NCI-H2196 (cell line): ENCODE data around the gene FILIP1L.
A peak's percentile ranks its signal among the peaks of the same experiment; 100 is the strongest.
"Not testable (repeated sequence)": the region's sequence is repeated elsewhere in the genome, so short reads cannot be mapped to it uniquely, and the experiment has no call there.

Experiments
- DNase-seq: peaks from one replicate; lab custom pipeline; 2025; ENCODE audit not compliant: unreplicated experiment; lab: John Stamatoyannopoulos, UW

The FILIP1L gene

GRCh38 chr3:100099621-100100020, 14.7 kb downstream of the FILIP1L start:
- DNase-seq: no peak

GRCh38 chr3:100098784-100099070, 15.6 kb downstream of the FILIP1L start:
- no peak for DNase-seq

- no peak for DNase-seq
Measured at GRCh38 chr3:100097919-100098783, 16.1 kb downstream of the FILIP1L start.

DNA sequence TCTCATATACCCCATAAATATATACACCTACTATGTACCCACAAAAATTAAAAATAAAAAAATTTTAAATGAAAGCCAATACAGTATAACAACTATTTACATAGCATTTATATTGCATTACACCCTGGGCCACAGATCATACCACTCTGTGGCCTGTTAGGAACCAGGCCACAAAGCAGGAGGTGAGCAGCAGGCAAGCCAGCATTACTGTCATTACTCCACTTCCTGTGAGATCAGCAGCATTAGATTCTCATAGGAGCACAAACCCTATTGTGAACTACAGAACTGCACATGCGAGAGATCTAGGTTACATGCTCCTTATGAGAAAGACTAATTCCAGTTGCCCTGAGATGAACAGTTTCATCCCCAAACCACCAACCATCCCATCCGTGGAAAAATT, 17.4 kb downstream of the FILIP1L start:
- DNase-seq: no peak

- not testable (repeated sequence) for DNase-seq
Measured at GRCh38 chr3:100096286-100096685, 18.0 kb downstream of the FILIP1L start.

DNA sequence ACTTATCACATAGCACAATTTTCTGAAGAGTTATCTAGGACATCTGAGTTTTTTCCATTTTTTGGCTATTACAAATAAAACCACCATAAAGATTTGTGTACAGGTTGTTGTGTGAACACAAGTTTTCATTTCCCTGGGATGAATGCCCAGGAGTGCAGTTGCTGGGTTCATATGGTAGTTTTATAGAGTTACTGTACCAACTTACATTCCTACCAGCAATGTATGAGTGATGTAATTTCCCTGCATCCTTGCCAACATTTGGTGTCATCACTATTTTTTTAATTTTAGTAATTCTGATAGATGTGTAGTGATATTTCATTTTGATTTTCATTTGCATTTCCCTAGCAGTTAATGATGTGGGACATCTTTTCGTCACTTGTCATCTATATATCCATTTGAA, 20.5 kb downstream of the FILIP1L start:
- DNase-seq: no peak

GRCh38 chr3:100090669-100091005, 23.7 kb downstream of the FILIP1L start:
- no peak for DNase-seq

DNA sequence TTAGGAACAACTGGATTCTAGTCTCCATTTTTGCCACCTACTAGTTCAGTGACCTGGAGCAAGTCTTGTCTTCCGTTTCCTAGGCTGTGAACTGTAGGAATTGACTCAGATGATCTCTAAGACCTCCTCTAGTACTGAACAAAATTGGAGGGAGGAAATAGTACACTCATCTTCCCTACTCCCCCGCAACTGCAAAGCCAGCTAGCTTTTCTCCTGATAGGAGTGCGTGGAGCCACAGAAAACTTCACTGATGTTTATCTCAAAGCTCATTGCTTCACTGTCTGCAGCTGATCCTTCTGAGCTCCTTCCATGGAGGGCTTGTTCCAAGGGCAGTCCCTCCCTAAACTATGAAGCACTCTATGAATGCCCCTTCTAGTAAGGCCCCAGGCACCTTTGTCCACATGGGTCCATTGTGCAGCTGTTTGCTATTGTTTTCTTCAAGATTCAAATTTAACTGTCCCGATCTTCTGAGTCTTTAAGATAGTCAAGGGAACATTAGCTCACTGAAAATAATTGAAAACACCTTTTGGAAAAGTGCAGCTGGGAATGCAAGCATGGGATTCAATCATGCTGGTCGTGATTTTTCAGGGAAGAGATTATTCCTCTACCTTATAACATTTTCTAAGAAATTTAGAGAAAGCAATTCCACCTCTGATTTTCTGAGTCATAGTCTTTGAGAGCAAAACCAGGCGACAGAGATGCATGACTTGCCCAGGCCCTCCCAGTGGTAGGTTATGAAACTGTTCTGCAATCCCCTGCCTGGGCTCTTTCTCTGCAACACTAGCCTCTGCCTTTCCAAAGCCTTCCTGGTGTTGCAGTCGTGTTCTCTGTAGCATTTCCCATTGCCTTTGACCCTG, 24.3 kb downstream of the FILIP1L start:
- no peak for DNase-seq

DNA sequence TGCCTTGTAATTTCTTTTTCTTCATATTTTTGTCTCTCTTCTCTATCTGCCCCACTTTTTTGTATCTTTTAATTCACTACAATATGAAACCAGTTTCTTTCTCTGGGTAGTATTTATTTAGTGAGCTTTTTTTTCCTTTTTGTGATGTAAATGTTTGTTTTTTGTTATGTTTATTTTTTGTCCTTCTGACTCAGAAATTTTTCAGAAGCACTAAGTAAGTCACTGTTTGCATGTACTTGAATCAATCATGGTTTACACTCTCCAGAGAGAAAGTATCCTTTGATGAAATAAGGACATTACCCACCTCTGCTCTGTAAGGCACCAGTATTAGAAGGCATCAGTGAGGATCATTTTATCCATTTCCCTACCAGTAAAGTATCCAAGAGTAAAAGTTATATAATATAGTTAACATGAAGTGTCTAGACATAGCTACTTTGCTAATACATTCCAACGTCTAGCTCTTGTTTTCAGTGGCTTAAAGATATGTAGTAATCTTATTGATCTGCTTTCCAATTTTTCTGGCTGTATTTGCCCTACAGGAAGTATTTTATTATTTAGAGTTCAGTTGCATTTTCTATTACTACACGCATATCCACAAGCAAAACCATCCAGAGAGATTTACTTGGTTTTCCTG, 25.4 kb downstream of the FILIP1L start:
- no peak for DNase-seq

GRCh38 chr3:100087198-100087597, 27.1 kb downstream of the FILIP1L start:
- DNase-seq: peak; percentile 25

DNA sequence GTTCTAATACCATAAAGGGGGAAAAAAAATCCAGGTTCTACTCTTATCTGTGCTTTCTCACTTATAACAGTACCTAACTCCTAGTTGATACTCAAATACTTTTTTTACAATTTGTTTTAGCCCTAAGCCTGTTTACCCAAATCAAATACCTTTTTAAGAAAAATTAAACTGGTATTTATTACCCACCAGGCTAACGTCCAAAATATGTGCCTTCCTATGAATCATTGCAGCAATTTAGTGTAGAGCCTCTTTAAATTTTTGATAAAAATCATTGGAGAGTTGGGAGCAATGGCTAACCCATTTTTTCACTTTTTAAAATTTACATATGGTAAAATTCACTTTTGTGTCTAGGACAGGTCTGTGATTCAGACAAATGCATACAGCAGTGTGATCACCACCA, 27.9 kb downstream of the FILIP1L start:
- DNase-seq: no peak

DNA sequence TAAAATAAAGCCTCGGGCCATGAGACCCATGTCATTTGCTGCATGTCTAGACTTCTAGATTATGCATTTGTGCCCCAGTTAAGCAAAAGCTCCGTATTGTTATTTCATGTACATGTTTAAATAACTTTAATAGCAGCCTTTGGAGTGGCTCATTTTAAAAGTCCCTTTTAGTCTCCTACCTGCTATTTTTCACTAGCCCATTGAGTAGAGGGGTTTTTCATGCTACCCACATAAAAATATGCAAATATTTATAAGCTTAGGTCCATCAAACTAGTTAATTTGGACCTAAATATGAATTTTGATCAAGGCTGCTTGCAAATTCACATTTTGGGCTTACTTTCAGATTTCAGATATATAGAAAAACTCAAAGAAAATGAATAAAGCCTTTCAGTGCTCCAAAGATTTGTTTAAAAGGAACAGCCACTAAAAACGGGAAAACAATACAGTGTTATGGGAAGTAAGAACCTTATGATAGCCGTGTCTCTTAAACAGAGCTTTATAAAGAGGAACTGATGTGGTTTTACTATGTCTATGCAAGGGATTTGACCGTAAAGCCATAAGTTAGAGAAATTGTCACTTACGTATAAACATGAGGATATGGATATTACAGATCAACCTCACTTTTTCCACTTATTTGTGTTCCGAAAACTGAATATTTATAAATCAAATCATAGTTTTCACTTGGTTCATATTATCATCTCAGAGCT, 30.0 kb downstream of the FILIP1L start:
- DNase-seq: no peak

DNA sequence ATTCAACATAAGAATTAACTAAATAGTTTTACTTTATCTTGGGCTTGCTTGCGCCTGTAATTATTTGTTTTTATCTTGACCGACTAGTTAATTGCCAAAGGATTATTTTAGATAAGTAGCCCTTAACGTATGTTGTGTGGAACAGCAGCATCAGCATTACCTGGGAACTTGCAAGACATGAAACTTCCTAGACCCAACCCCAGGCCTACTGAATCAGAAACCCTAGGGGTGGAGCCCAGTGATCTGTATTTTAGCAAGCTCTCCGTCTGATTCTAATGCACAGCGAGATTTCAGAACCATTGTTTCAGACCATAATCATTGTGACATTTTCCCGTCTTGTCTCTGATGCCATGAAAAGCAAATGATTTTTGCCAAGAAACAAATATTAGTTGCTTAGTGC, 31.1 kb downstream of the FILIP1L start:
- DNase-seq: no peak

- no peak for DNase-seq
Measured at GRCh38 chr3:100082714-100083113, 31.6 kb downstream of the FILIP1L start.

- DNase-seq: no peak
Measured at GRCh38 chr3:100081986-100082692, 32.2 kb downstream of the FILIP1L start.

GRCh38 chr3:100081311-100081710, 33.0 kb downstream of the FILIP1L start:
- DNase-seq: no peak

GRCh38 chr3:100080573-100080972, 33.7 kb downstream of the FILIP1L start:
- DNase-seq: no peak

DNA sequence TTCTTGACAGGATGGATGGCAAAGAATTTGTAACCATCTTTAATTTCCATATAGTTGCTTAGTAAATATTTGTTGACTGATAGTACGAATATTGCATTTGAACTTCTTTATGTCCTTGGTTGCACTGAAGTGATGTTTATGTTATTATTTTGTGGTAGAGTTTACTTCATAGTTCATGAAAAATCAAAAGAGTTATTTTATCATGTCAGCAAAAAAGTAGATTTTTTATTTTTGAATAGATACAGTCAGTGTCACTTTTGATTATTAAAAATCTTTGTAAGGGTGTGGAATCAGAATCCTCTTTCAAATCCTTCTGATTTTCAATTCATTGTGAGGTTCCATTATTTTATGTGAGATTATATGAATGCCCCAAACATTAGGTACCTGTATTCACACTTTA, 35.0 kb downstream of the FILIP1L start:
- no peak for DNase-seq

DNA sequence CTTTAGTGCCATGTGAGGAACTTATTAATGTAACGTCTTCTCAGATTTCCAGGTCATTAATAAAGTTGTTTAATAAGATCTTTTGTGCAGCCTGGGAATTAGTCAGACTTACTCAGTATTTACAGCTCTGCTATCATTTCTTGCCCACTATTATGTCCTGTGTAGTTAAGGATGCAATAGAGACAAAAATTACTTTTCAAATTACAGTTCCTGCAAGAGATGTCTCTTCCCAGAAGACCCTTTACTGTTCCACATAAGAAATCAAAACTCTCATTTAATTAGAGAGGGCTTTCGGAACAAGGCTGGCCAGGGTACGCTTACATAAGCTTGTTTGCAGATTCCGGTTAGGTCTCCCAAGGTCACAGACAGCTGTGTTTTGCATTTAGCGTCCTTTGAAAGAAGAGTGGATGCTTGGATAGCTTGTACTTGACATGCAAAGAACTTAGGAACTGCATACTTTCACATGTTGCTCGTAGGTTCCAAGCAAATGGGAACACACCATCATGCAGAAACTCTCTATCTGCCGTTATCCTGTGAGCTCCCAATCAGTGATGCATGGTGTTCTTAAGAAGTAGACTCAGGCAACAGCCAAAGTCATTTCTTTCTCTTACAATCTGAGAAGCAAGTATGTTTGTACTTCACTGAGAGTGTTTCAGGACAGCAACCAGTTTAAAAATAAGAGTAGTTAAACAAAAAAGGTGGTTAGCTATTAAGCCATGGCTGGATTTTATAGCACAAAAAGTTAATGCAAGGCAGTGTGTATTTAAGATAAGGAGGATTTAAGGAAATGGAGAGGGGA, 37.4 kb downstream of the FILIP1L start:
- no peak for DNase-seq
